ENCODE measurements around the gene KRTAP12-4. TPM values are rescaled to one million over a fixed set of nuclear protein-coding genes. Genes with fewer than 3 reads are reported as not detected.

KRTAP12-4 gene
- total and polyA plus RNA-seq, 5 donors from 2014 or later = not detected

DNA sequence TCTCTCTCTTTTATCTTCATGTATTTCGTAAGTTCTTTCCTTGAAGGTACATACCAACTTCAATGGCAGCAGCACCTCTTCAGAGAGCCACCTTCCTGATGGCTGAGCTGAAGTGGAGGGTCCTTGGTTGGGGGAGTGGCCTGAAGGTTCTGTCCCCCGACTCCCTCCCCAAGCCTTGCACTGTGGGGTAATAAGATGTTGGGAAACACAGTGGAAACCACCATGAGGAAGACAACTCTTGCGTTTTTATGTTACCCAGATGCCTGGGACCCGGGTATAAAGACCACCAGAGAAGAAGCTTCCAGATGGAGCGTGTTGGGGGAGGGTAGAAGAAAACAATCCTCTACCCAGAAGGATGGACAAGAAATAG, 4.1 kb upstream of the KRTAP12-4 start:
- Mint-ChIP-seq H3K4me3 (peak overlapping the region; percentile 47 to 85 (median 66)), H3K36me3 (peaks cover 8% of the 10 kb centered on the region), H3K27me3 (peaks cover 28% of the 10 kb centered on the region), H3K27ac (peak overlapping the region; percentile 69 to 95 (median 87)), H3K9me3 (peaks cover 0 to 34% (median 7%) of the 10 kb centered on the region in 7 donors), H3K4me1 (peaks cover 11 to 46% (median 25%) of the 10 kb centered on the region in 4 donors)
- Histone ChIP-seq H3K9me3 (ENCODE audit: control insufficient read depth in 2 of 2, low read length in 2 of 2) (peaks cover 5 to 19% of the 10 kb centered on the region in 2 experiments), H3K27ac (ENCODE audit: insufficient read depth, low read length, poor library complexity, severe bottlenecking) (no peak overlapping the region), H3K27me3 (ENCODE audit: control insufficient read depth, insufficient read depth, low read length) (peaks cover 3% of the 10 kb centered on the region), H3K36me3 (ENCODE audit: control insufficient read depth, insufficient read depth, low read length) (no peaks in the 10 kb centered on the region), H3K4me3 (ENCODE audit: low read depth, low read length) (peak overlapping the region; percentile 26), H3K4me1 (ENCODE audit: control insufficient read depth, insufficient read depth, low read length, poor library complexity, severe bottlenecking) (peaks cover 24% of the 10 kb centered on the region)
- no peak for ATAC-seq (ENCODE audit: low read depth in 2 of 2)
- no peak for DNase-seq

DNA sequence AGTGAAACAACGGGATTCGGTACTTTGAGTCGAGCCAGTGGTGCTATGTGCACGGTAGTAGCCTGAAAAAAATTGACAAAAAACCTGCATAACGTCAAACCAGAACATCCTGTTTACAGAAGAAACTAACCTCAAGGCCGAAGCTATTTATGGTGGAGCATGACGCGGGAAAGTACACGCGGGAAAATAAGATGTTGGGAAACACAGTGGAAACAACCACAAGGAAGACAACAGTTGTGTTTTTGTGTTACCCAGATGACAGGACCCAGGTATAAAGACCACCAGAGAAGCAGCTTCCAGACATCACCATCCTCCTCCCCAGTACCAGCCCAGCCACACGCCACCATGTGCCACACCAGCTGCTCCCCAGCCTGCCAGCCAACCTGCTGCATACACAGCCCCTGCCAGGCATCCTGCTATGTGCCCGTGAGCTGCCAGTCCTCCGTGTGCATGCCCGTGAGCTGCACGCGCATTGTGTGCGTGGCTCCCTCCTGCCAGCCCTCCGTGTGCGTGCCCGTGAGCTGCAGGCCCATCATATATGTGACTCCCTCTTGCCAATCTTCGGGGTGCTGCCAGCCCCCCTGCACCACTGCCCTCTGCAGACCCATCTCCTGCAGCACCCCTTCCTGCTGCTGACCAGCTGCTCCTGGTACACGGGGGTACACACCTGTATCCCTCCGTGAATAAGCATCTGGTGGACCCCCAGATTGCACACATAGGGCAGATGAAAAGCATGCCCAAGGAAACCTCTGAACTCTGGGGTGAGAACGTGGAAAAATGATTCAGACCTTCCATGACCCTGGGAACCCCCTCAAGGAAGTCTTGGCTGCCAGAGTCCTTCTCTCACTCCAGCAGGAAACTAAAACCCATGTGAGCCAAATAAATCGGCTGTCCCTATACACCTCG, 3.4 kb upstream of the KRTAP12-4 start, which contains the start of gene KRTAP12-3:
TSS of gene KRTAP12-3 (plus strand) at position 298 of the 906 bp plus-strand sequence. CDS start at position 346, 48 bp downstream.
- peak within 1 kb of the TSS; percentile 80 to 95 (median 87) for H3K27ac Mint-ChIP-seq
- peaks cover 8% of the 10 kb centered on the region for H3K36me3 Mint-ChIP-seq
- Histone ChIP-seq H3K27me3 (ENCODE audit: control insufficient read depth, insufficient read depth, low read length) (peaks cover 3% of the 10 kb centered on the region), H3K4me1 (ENCODE audit: control insufficient read depth, insufficient read depth, low read length, poor library complexity, severe bottlenecking) (peaks cover 24% of the 10 kb centered on the region), H3K4me3 (ENCODE audit: low read depth, low read length) (peak within 1 kb of the TSS; percentile 66), H3K36me3 (ENCODE audit: control insufficient read depth, insufficient read depth, low read length) (no peaks in the 10 kb centered on the region), H3K9me3 (ENCODE audit: control insufficient read depth in 2 of 2, low read length in 2 of 2) (peaks cover 5 to 19% of the 10 kb centered on the region in 2 experiments), H3K27ac (ENCODE audit: insufficient read depth, low read length, poor library complexity, severe bottlenecking) (peak within 1 kb of the TSS; percentile 41)
- peak in 2 of 3 donors; percentile 72 to 79 for DNase-seq
- H3K4me3 Mint-ChIP-seq = peak within 1 kb of the TSS; percentile 64 to 86 (median 79)
- peaks cover 11 to 47% (median 25%) of the 10 kb centered on the region in 4 donors for H3K4me1 Mint-ChIP-seq
- H3K27me3 Mint-ChIP-seq = peaks cover 32% of the 10 kb centered on the region
- ATAC-seq (ENCODE audit: low read depth in 2 of 2) = peak; percentile 55 to 66
- H3K9me3 Mint-ChIP-seq = peaks cover 0 to 34% (median 5%) of the 10 kb centered on the region in 7 donors

DNA sequence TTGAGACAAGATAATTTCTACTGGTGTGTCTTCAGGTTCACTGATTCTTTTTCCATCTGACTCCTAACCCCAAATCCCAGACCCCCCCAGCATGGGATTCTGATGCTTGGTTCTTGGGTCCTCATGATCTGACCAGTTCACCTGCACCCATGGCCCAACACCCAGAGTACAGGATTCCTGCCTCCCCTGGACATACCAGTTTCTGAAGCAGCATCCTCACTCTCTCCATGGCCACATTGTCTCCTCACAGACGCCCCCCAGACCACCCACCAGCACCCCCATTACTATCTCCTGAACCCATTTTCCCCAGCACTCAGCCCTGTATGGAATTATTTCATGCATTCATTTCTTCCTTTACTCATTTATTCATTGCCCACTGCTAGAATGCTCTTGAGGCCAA, 2.4 kb upstream of the KRTAP12-4 start:
- H3K36me3 ChIP-seq (ENCODE audit: control insufficient read depth, insufficient read depth, low read length) = no peaks in the 10 kb centered on the region
- Mint-ChIP-seq H3K27ac (peak overlapping the region; percentile 80 to 95 (median 87)), H3K9me3 (peaks cover 0 to 31% (median 5%) of the 10 kb centered on the region in 7 donors), H3K36me3 (peaks cover 8% of the 10 kb centered on the region), H3K4me1 (peaks cover 11 to 47% (median 25%) of the 10 kb centered on the region in 4 donors), H3K4me3 (peak overlapping the region; percentile 64 to 86 (median 79)), H3K27me3 (peaks cover 28% of the 10 kb centered on the region)
- ATAC-seq (ENCODE audit: low read depth in 2 of 2) (no peak), DNase-seq (no peak)
- H3K27ac ChIP-seq (ENCODE audit: insufficient read depth, low read length, poor library complexity, severe bottlenecking) = no peak overlapping the region
- peak overlapping the region; percentile 66 for H3K4me3 ChIP-seq (ENCODE audit: low read depth, low read length)
- H3K9me3 ChIP-seq (ENCODE audit: control insufficient read depth in 2 of 2, low read length in 2 of 2) = peaks cover 5 to 19% of the 10 kb centered on the region in 2 experiments
- peaks cover 3% of the 10 kb centered on the region for H3K27me3 ChIP-seq (ENCODE audit: control insufficient read depth, insufficient read depth, low read length)
- H3K4me1 ChIP-seq (ENCODE audit: control insufficient read depth, insufficient read depth, low read length, poor library complexity, severe bottlenecking) = peaks cover 24% of the 10 kb centered on the region

DNA sequence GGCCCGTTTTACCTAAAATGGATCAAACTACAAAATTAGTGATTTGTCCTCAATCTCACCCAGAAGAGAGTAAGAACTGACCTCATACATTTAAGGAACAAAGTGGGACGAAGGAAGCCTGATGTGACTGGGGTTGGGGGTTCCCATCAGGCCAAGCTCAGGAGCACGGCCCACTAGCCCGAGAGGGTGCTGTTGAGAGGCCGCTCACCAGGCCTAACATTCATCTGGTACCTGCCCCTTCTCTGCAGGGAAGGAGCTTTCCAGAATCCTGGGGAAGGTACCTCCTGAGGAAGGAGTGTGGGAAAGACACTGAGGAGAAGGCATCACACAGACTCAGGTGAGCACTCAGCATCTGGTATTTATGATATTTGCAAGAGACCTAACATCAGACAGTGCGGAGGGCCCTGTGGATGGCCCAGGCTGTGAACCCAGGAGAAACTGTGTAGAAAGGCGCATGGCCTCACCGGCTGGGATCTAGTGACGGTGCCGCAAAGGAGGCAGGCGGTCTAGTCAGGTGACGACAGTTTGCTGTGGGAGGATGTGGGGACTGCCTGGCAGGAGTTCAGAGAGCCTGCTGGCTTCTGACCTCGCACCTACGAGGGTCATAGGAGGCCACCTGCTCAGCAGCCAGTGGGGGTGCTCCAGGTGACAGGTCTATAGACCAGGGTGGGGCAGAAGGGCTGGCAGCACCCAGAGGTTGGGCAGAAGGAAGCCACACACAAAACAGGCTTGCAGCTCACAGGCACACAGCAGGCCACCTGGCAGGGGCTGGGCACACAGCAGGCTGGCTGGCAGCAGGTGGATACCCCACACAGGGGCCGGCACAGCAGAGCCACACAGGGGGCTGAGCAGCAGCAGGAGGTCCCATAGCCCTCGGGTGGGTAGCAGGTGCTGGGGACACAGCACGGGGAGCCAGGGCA, 543 bp downstream of the KRTAP12-4 start:
- no peaks in the 10 kb centered on the region for H3K36me3 ChIP-seq (ENCODE audit: control insufficient read depth, insufficient read depth, low read length)
- Mint-ChIP-seq H3K4me3 (peak overlapping the region in 2 of 4 donors; percentile 15 to 38), H3K27me3 (peaks cover 8% of the 10 kb centered on the region), H3K27ac (peak overlapping the region; percentile 59 to 80 (median 72)), H3K36me3 (peaks cover 8% of the 10 kb centered on the region), H3K4me1 (peaks cover 11 to 40% (median 19%) of the 10 kb centered on the region in 4 donors), H3K9me3 (peaks cover 0 to 26% (median 5%) of the 10 kb centered on the region in 7 donors)
- H3K27ac ChIP-seq (ENCODE audit: insufficient read depth, low read length, poor library complexity, severe bottlenecking) = no peak overlapping the region
- no peak overlapping the region for H3K4me3 ChIP-seq (ENCODE audit: low read depth, low read length)
- ATAC-seq (ENCODE audit: low read depth in 2 of 2) = peak in 1 of 2 donors; percentile 25
- DNase-seq = peak in 2 of 3 donors; percentile 18 to 19
- H3K9me3 ChIP-seq (ENCODE audit: control insufficient read depth in 2 of 2, low read length in 2 of 2) = peaks cover 5 to 19% of the 10 kb centered on the region in 2 experiments
- H3K4me1 ChIP-seq (ENCODE audit: control insufficient read depth, insufficient read depth, low read length, poor library complexity, severe bottlenecking) = peaks cover 21% of the 10 kb centered on the region
- H3K27me3 ChIP-seq (ENCODE audit: control insufficient read depth, insufficient read depth, low read length) = no peaks in the 10 kb centered on the region

DNA sequence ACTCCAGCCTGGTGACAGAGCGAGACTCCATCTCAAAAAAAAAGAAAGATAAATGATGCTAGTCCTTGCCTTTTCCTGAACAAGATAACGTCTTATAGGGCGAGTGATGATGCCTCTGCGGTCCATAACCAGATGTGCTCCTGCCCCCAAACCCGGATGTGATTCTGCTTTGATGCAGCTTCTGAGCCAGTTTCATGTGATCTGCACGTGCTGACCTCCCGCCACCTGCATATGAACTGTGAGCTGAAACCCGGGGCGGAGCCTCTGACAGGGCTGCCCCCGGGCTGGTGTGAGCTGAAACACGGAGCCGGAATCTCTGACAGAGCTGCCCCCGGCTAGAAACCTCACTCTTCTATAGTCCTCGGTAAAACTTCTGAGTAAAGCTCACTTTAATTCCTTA, 1.3 kb downstream of the KRTAP12-4 start:
- H3K4me1 Mint-ChIP-seq = peaks cover 5 to 32% (median 13%) of the 10 kb centered on the region in 4 donors
- H3K27ac ChIP-seq (ENCODE audit: insufficient read depth, low read length, poor library complexity, severe bottlenecking) = no peak overlapping the region
- peaks cover 13% of the 10 kb centered on the region for H3K4me1 ChIP-seq (ENCODE audit: control insufficient read depth, insufficient read depth, low read length, poor library complexity, severe bottlenecking)
- H3K27me3 ChIP-seq (ENCODE audit: control insufficient read depth, insufficient read depth, low read length) = no peaks in the 10 kb centered on the region
- H3K4me3 ChIP-seq (ENCODE audit: low read depth, low read length) = no peak overlapping the region
- peaks cover 4% of the 10 kb centered on the region for H3K27me3 Mint-ChIP-seq
- DNase-seq (no peak), ATAC-seq (ENCODE audit: low read depth in 2 of 2) (no peak)
- no peak overlapping the region for H3K4me3 Mint-ChIP-seq
- peaks cover 5 to 19% of the 10 kb centered on the region in 2 experiments for H3K9me3 ChIP-seq (ENCODE audit: control insufficient read depth in 2 of 2, low read length in 2 of 2)
- H3K36me3 Mint-ChIP-seq = peaks cover 8% of the 10 kb centered on the region
- H3K9me3 Mint-ChIP-seq = peaks cover 0 to 26% (median 5%) of the 10 kb centered on the region in 7 donors
- peak overlapping the region in 1 of 3 donors; percentile 72 for H3K27ac Mint-ChIP-seq
- H3K36me3 ChIP-seq (ENCODE audit: control insufficient read depth, insufficient read depth, low read length) = no peaks in the 10 kb centered on the region

DNA sequence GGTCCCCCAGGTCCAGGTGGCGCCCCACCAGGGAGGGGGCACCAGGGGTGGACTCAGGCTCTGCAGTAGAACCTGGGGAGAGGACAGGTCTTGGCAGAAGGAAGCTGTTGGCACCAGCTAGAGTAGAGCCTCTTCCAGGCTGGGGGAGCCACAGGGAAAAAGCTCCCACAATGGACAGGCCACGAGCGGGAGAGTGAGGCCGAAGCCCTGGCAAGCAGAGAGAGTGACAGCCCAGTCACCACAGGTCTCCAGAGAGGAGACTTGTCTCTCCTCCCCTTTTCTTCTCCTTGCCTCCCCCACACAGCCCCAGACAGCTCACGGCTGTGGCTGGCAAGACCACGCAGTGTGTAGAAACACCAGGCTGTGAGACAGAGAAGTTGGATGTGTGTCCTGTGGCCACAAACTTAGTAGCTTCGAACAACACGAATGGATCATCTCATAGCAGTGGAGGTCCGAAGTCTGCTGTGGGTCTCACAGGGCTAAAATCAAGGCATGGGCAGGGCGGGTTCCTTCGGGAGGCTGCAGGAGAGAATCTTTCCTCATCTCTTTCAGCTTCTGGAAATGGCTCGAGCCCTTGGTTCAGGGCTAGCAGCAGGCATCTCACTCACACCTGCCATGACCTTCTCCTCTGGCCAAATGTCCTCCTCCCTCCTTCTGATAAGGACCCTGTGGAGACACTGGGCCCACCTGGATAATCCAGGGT, 3.3 kb downstream of the KRTAP12-4 start:
- DNase-seq = no peak
- Mint-ChIP-seq H3K27ac (no peak overlapping the region), H3K36me3 (no peaks in the 10 kb centered on the region), H3K4me1 (peaks cover 0 to 17% (median 0%) of the 10 kb centered on the region in 4 donors), H3K27me3 (peaks cover 4% of the 10 kb centered on the region), H3K4me3 (no peak overlapping the region), H3K9me3 (peaks cover 0 to 6% (median 0%) of the 10 kb centered on the region in 7 donors)
- H3K27me3 ChIP-seq (ENCODE audit: control insufficient read depth, insufficient read depth, low read length) = no peaks in the 10 kb centered on the region
- H3K27ac ChIP-seq (ENCODE audit: insufficient read depth, low read length, poor library complexity, severe bottlenecking) = no peak overlapping the region
- no peaks in the 10 kb centered on the region for H3K36me3 ChIP-seq (ENCODE audit: control insufficient read depth, insufficient read depth, low read length)
- ATAC-seq (ENCODE audit: low read depth in 2 of 2) = no peak
- peaks cover 2 to 6% of the 10 kb centered on the region in 2 experiments for H3K9me3 ChIP-seq (ENCODE audit: control insufficient read depth in 2 of 2, low read length in 2 of 2)
- H3K4me1 ChIP-seq (ENCODE audit: control insufficient read depth, insufficient read depth, low read length, poor library complexity, severe bottlenecking) = no peaks in the 10 kb centered on the region
- no peak overlapping the region for H3K4me3 ChIP-seq (ENCODE audit: low read depth, low read length)

Data from CD4-positive, CD25-positive, alpha-beta regulatory T cell (primary cell).